ENCODE data around the gene OR5J2.
"Not testable (repeated sequence)": the region's sequence is repeated elsewhere in the genome, so short reads cannot be mapped to it uniquely, and the experiment has no call there.

The OR5J2 gene

DNA sequence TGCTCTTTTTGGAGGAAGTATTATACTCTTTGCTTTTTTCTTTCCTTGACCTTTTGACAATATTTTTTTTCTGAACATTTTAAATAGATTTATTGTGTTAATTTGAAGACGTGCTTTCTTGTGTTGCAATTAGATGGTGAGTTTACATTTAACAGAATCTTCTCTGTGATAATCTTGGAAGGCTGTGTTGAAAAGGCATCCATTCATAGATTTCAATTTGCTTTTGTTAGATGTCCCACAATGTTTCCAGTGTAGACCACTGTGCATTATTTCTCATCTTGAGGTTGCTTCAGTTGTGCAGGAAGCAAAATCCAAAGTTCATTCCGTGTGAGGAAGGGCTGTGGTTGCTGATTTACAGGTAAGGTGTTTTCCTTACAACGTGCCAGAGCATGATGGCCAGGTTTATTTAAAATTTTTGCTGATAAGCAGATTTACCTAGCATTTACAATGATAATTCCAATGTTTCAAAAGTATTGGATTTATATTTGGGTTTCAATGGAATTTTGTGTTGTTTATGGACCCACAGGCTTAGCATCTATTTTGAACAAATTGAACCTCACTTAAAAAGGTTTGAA is 4.1 kb upstream of the OR5J2 start:
- DNase-seq (ENCODE audit: low read depth in 2 of 2) = no peak
- no peak overlapping the region for H3K4me3 ChIP-seq (replicated peaks in 1 of 2; ENCODE audit: low read depth in 2 of 2, low read length in 2 of 2)
- TF ChIP-seq, protein P1, sequence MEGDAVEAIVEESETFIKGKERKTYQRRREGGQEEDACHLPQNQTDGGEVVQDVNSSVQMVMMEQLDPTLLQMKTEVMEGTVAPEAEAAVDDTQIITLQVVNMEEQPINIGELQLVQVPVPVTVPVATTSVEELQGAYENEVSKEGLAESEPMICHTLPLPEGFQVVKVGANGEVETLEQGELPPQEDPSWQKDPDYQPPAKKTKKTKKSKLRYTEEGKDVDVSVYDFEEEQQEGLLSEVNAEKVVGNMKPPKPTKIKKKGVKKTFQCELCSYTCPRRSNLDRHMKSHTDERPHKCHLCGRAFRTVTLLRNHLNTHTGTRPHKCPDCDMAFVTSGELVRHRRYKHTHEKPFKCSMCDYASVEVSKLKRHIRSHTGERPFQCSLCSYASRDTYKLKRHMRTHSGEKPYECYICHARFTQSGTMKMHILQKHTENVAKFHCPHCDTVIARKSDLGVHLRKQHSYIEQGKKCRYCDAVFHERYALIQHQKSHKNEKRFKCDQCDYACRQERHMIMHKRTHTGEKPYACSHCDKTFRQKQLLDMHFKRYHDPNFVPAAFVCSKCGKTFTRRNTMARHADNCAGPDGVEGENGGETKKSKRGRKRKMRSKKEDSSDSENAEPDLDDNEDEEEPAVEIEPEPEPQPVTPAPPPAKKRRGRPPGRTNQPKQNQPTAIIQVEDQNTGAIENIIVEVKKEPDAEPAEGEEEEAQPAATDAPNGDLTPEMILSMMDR (IDR thresholded peaks at IDR 0.05; ENCODE audit: low read depth, low read length) = no peak

DNA sequence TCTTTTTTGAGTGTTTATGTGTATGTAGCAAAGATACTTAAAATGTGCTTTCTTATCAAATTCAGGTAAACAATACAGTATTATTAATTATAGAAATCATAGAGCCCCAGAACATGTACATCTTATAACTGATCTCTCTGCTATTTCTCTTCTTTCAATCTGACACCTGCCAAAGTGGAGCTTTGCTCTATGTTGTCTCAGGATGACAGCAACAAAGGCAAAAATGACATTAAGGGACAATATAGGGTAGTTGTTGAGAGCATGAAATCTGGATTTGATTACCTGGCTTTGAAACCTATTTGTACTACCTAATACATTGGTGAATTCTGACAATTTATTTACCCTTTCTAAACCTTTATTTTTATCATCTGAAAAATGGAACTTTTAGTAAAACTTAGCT is 7.0 kb downstream of the OR5J2 start:
- TF ChIP-seq, protein P1 (IDR thresholded peaks at IDR 0.05; ENCODE audit: low read depth, low read length) = no peak
- no peak overlapping the region for H3K4me3 ChIP-seq (replicated peaks in 1 of 2; ENCODE audit: low read depth in 2 of 2, low read length in 2 of 2)
- DNase-seq (ENCODE audit: low read depth in 2 of 2) = no peak

DNA sequence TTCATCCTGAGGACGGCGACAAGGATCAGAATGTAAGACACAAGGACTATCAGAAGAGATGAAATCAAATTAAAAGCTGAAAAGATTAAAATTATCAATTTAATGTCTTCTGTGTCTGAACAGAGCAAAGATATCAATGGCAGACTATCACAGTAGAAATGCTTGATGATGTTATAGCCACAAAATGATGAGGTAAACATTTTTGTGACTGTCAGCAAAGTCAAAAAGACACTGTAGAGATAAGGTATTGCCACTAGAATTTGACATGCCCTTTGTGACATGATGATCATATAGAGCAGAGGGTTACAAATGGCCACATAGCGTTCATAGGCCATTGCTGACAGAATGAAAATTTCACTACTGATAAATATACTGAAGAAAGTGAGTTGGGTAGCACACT is 12.2 kb downstream of the OR5J2 start:
- no peak for DNase-seq (ENCODE audit: low read depth in 2 of 2)
- TF ChIP-seq, protein P1 (IDR thresholded peaks at IDR 0.05; ENCODE audit: low read depth, low read length) = no peak
- H3K4me3 ChIP-seq (replicated peaks in 1 of 2; ENCODE audit: low read depth in 2 of 2, low read length in 2 of 2) = no peak overlapping the region

DNA sequence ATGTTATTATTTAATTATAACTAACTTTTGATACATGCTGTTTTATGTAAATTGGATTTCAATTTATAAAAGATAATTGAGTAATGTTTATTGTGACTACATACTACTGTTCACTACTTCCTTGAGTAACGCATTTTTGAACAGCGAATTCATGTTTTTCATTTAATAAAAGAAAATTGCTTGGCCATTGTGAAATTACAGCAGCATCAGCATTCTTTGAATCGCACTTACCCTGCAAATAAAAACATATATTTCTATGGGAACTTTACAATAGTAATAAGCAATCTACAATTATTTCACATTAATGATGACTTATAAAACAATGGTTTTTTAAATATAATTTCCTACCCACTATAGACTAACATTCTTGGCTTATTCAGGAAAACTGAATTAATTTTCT is 20.3 kb downstream of the OR5J2 start:
- H3K4me3 ChIP-seq (replicated peaks in 1 of 2; ENCODE audit: low read depth in 2 of 2, low read length in 2 of 2) = no peak overlapping the region
- DNase-seq (ENCODE audit: low read depth in 2 of 2) = no peak
- TF ChIP-seq, protein P1 (IDR thresholded peaks at IDR 0.05; ENCODE audit: low read depth, low read length) = no peak

DNA sequence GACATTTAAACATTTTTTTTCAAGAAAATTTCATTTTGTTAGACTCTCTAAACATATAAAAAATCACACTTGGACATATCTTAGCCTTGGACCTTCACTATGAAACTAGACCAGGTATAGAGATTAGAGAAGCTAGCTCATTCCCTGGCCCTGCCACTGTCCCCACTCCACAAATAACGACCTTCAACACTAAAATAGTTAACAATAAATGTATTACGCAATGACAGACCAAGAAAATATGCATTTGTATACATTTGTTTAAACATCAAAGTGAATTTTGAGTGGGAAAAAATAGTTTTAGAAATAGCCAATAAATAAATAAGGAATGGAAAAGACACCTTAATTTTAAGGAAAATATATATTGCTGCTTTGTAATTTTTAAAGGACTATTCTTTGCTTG is 20.9 kb downstream of the OR5J2 start:
- no peak for DNase-seq (ENCODE audit: low read depth in 2 of 2)

DNA sequence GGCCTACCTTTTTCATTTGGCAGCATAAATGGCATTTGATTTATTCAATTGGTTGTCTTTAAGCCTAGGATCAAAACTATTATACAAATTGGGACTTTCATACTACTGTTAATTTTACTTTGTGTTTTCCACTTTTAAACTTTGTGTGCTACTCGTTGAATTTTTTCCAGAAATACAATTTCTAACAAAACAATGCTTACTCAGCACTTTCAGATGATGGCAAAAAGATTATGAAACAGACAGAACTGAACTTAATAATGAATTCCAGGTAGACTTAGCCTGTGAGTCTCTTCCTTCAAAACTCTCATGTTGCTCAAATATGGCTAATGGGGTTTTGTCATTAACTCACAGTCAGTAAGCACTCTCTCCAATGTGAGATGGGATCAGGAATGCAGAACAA is 31.4 kb downstream of the OR5J2 start:
- DNase-seq (ENCODE audit: low read depth in 2 of 2) = no peak
- H3K4me3 ChIP-seq (replicated peaks in 1 of 2; ENCODE audit: low read depth in 2 of 2, low read length in 2 of 2) = no peak overlapping the region
- TF ChIP-seq, protein P1 (IDR thresholded peaks at IDR 0.05; ENCODE audit: low read depth, low read length) = no peak

More for the DNA sequence above, 20.9 kb downstream of the OR5J2 start:
- TF ChIP-seq, protein P1 (IDR thresholded peaks at IDR 0.05; ENCODE audit: low read depth, low read length) = no peak
- no peak overlapping the region for H3K4me3 ChIP-seq (replicated peaks in 1 of 2; ENCODE audit: low read depth in 2 of 2, low read length in 2 of 2)

DNA sequence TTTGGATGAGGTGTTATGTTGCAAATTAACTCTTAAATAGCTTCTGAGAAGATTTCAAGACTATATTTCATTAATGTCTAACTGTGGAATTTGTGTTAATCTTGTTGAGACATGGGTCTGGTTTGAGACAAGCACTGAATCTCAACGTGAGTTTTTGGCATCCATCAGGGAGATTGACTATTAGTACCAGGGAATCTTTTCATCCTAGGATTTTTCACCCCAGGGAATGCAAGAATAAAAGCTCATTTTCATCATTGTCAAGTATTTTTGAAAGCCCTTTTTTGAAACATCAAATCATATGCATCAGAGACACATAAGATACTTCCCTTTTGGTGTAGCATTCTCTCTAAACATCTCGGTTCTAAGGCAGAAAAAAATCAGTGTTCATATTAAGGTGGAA is 38.1 kb downstream of the OR5J2 start:
- H3K4me3 ChIP-seq (replicated peaks in 1 of 2; ENCODE audit: low read depth in 2 of 2, low read length in 2 of 2) = no peak overlapping the region
- TF ChIP-seq, protein P1 (IDR thresholded peaks at IDR 0.05; ENCODE audit: low read depth, low read length) = no peak
- no peak for DNase-seq (ENCODE audit: low read depth in 2 of 2)

DNA sequence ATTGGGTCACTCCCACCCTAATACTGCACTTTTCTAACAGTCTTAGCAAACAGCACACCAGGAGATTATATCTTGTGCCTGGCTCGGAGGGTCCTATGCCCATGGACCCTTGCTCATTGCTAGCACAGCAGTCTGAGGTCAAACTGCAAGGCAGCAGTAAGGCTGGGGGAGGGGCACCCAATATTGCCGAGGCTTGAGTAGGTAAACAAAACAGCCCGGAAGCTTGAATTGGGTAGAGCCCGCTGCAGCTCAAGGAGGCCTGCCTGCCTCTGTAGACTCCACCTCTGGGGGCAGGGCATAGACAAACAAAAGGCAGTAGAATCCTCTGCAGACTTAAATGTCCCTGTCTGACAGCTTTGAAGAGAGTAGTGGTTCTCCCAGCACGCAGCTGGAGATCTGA is 43.3 kb downstream of the OR5J2 start:
- not testable (repeated sequence) for H3K4me3 ChIP-seq (replicated peaks in 1 of 2; ENCODE audit: low read depth in 2 of 2, low read length in 2 of 2); DNase-seq (ENCODE audit: low read depth in 2 of 2)

All from cardiac fibroblast (primary cell).